ENCODE results near the gene LRCH1. TPM values are rescaled to one million over a fixed set of nuclear protein-coding genes. Genes with fewer than 3 reads are reported as not detected.
A peak's percentile ranks its signal among the peaks of the same experiment; 100 is the strongest.

LRCH1 gene
- total RNA-seq, 1 experiment from 2014 or later, result 27.0 TPM

GRCh38 chr13:46632176-46632575, 79.2 kb downstream of the LRCH1 start:
- Histone ChIP-seq H3K27me3 (replicated peaks; ENCODE audit: control insufficient read depth, insufficient read depth, low read length) (no peaks in the 10 kb centered on the region), H3K9me3 (no peaks in the 10 kb centered on the region), H3K4me1 (peaks cover 66% of the 10 kb centered on the region), H3K4me3 (ENCODE audit: low read depth, low read length) (no peak overlapping the region), H3K36me3 (ENCODE audit: control insufficient read depth, insufficient read depth, low read length) (no peaks in the 10 kb centered on the region; the same call in 1 of the 2 replicates)
- H3K4me1 Mint-ChIP-seq (ENCODE audit: low read depth, unreplicated experiment), result peaks cover 70% of the 10 kb centered on the region
- DNase-seq, result no peak
- TF ChIP-seq, protein P1, sequence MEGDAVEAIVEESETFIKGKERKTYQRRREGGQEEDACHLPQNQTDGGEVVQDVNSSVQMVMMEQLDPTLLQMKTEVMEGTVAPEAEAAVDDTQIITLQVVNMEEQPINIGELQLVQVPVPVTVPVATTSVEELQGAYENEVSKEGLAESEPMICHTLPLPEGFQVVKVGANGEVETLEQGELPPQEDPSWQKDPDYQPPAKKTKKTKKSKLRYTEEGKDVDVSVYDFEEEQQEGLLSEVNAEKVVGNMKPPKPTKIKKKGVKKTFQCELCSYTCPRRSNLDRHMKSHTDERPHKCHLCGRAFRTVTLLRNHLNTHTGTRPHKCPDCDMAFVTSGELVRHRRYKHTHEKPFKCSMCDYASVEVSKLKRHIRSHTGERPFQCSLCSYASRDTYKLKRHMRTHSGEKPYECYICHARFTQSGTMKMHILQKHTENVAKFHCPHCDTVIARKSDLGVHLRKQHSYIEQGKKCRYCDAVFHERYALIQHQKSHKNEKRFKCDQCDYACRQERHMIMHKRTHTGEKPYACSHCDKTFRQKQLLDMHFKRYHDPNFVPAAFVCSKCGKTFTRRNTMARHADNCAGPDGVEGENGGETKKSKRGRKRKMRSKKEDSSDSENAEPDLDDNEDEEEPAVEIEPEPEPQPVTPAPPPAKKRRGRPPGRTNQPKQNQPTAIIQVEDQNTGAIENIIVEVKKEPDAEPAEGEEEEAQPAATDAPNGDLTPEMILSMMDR (IDR thresholded peaks at IDR 0.05; ENCODE audit: insufficient read depth in 1 of 2, low read depth in 1 of 2, low read length in 1 of 2, severe bottlenecking in 1 of 2, unreplicated experiment in 1 of 2), result no peak
- peaks cover 41% of the 10 kb centered on the region for H3K36me3 Mint-ChIP-seq (ENCODE audit: insufficient read depth, unreplicated experiment)
- H3K27ac Mint-ChIP-seq (ENCODE audit: unreplicated experiment), result no peak overlapping the region
- peaks cover 13% of the 10 kb centered on the region for H3K9me3 Mint-ChIP-seq (ENCODE audit: unreplicated experiment)
- POLR2A ChIA-PET, result no interaction called here
- no peaks in the 10 kb centered on the region for H3K27me3 Mint-ChIP-seq (ENCODE audit: insufficient read depth, unreplicated experiment)
- no TSS peak for BruUV-seq (replicated peaks)
- CTCF ChIA-PET, result no interaction called here
- no peak overlapping the region for H3K4me3 Mint-ChIP-seq (ENCODE audit: unreplicated experiment)
- intact Hi-C loops (cut with micrococcal nuclease; ENCODE audit: unreplicated experiment), result no loop called here

GRCh38 chr13:46633416-46633815, 80.4 kb downstream of the LRCH1 start:
- Histone ChIP-seq H3K4me1 (peaks cover 58% of the 10 kb centered on the region), H3K9me3 (no peaks in the 10 kb centered on the region), H3K27me3 (replicated peaks; ENCODE audit: control insufficient read depth, insufficient read depth, low read length) (no peaks in the 10 kb centered on the region), H3K36me3 (ENCODE audit: control insufficient read depth, insufficient read depth, low read length) (no peaks in the 10 kb centered on the region; the same call in 1 of the 2 replicates), H3K4me3 (ENCODE audit: low read depth, low read length) (no peak overlapping the region)
- H3K4me3 Mint-ChIP-seq (ENCODE audit: unreplicated experiment), result no peak overlapping the region
- peaks cover 36% of the 10 kb centered on the region for H3K36me3 Mint-ChIP-seq (ENCODE audit: insufficient read depth, unreplicated experiment)
- POLR2A ChIA-PET, result no interaction called here
- BruUV-seq (replicated peaks), result no TSS peak
- peak overlapping the region; percentile 18 for H3K27ac Mint-ChIP-seq (ENCODE audit: unreplicated experiment)
- H3K9me3 Mint-ChIP-seq (ENCODE audit: unreplicated experiment), result peaks cover 13% of the 10 kb centered on the region
- intact Hi-C loops (cut with micrococcal nuclease; ENCODE audit: unreplicated experiment), result no loop called here
- DNase-seq, result peak in 1 of 2 experiments; percentile 44
- TF ChIP-seq, protein P1 (IDR thresholded peaks at IDR 0.05; ENCODE audit: insufficient read depth in 1 of 2, low read depth in 1 of 2, low read length in 1 of 2, severe bottlenecking in 1 of 2, unreplicated experiment in 1 of 2), result no peak
- CTCF ChIA-PET, result no interaction called here
- H3K27me3 Mint-ChIP-seq (ENCODE audit: insufficient read depth, unreplicated experiment), result no peaks in the 10 kb centered on the region
- H3K4me1 Mint-ChIP-seq (ENCODE audit: low read depth, unreplicated experiment), result peaks cover 64% of the 10 kb centered on the region

DNA sequence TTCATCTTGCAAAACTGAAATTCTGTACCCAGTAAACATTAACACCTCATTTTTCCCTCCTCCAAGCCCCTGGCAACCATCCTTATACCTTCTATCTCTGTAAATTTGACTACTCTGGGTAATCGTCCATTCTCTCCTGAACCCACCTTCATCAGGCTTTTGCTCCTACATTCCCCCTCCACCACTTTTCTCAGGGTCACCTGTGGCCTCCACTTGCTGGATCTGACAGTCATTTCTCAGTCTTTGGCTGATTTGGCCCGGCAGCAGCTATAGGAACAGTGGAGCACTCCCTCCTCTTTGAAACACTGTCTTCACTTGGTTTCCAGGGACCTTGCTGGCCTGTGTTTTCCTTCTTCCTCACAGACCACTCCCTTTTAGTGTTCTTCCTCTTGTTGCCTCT, 83.5 kb downstream of the LRCH1 start:
- Histone ChIP-seq H3K4me1 (peaks cover 53% of the 10 kb centered on the region), H3K9me3 (no peaks in the 10 kb centered on the region), H3K4me3 (ENCODE audit: low read depth, low read length) (no peak overlapping the region), H3K27me3 (replicated peaks; ENCODE audit: control insufficient read depth, insufficient read depth, low read length) (no peaks in the 10 kb centered on the region), H3K36me3 (ENCODE audit: control insufficient read depth, insufficient read depth, low read length) (no peaks in the 10 kb centered on the region)
- no peaks in the 10 kb centered on the region for H3K27me3 Mint-ChIP-seq (ENCODE audit: insufficient read depth, unreplicated experiment)
- ChIA-PET CTCF (no interaction called here), POLR2A (no interaction called here)
- H3K27ac Mint-ChIP-seq (ENCODE audit: unreplicated experiment), result peak overlapping the region; percentile 42
- peaks cover 58% of the 10 kb centered on the region for H3K4me1 Mint-ChIP-seq (ENCODE audit: low read depth, unreplicated experiment)
- H3K36me3 Mint-ChIP-seq (ENCODE audit: insufficient read depth, unreplicated experiment), result peaks cover 36% of the 10 kb centered on the region
- TF ChIP-seq, protein P1 (IDR thresholded peaks at IDR 0.05; ENCODE audit: insufficient read depth in 1 of 2, low read depth in 1 of 2, low read length in 1 of 2, severe bottlenecking in 1 of 2, unreplicated experiment in 1 of 2), result no peak
- H3K4me3 Mint-ChIP-seq (ENCODE audit: unreplicated experiment), result no peak overlapping the region
- intact Hi-C loops (cut with micrococcal nuclease; ENCODE audit: unreplicated experiment), result no loop called here
- BruUV-seq (replicated peaks), result no TSS peak
- H3K9me3 Mint-ChIP-seq (ENCODE audit: unreplicated experiment), result peaks cover 13% of the 10 kb centered on the region
- DNase-seq, result no peak

Measured in Caco-2 (cell line).